Measurements from ENCODE around the gene SYNGR1. TPM values are rescaled to one million over a fixed set of nuclear protein-coding genes. Genes with fewer than 3 reads are reported as not detected.

SYNGR1 gene
- total RNA-seq, 1 donor from 2014 or later, result 26.6 TPM

DNA sequence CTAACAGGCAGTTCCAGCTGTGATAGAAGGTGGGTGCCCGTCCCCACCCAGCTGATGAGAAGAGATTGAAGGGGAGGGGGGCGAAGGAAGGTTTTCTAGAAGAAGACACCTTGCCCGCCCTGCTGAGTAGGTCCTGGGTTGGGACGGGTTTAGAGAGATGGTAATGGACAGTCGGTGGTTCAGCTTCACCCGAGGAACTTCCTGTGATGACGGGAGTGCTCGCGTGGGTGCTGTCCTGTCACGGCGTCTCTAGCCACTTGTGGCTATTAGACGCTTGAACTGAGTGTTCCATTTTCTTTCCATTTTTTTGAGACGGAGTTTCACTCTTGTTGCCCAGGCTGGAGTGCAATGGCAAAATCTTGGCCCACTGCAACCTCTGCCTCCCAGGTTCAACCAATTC is 79.4 kb downstream of the SYNGR1 start:
- Mint-ChIP-seq H3K36me3 (ENCODE audit: unreplicated experiment) (peaks cover 16% of the 10 kb centered on the region), H3K4me1 (ENCODE audit: unreplicated experiment) (peaks cover 63% of the 10 kb centered on the region), H3K4me3 (ENCODE audit: unreplicated experiment) (peak overlapping the region; percentile 50), H3K27ac (ENCODE audit: unreplicated experiment) (peak overlapping the region; percentile 94), H3K27me3 (ENCODE audit: unreplicated experiment) (no peaks in the 10 kb centered on the region), H3K9me3 (ENCODE audit: unreplicated experiment) (no peaks in the 10 kb centered on the region)
- no peak for DNase-seq (ENCODE audit: extremely low spot score, unreplicated experiment)
- TF ChIP-seq CTCF (IDR thresholded peaks at IDR 0.05), result no peak

DNA sequence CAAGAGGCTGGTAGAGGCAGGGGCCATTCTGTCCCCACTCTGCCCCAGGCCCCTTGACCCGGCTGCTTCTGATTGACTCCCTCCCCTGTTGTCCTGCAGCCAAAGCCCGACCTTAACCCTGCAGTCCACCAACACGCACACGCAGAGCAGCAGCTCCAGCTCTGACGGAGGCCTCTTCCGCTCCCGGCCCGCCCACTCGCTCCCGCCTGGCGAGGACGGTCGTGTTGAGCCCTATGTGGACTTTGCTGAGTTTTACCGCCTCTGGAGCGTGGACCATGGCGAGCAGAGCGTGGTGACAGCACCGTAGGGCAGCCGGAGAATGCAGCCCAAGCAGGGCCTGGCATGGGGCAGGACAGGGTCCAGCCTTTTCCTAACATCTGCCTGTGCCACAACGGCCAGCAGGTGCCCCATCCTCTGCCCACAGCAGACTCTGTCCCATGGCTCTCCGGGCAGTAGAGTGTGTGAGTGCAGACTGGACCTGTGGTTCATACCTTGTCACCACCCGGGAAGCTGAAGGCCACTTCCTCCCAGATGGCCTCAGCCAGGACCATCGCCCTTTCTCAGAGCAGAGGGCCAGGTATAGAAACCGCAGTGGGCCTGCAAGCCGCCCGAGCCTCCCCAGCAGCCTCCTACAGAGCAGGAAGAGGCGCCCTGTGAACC is 80.3 kb downstream of the SYNGR1 start:
- peak overlapping the region; percentile 94 for H3K27ac Mint-ChIP-seq (ENCODE audit: unreplicated experiment)
- H3K27me3 Mint-ChIP-seq (ENCODE audit: unreplicated experiment), result no peaks in the 10 kb centered on the region
- no peaks in the 10 kb centered on the region for H3K9me3 Mint-ChIP-seq (ENCODE audit: unreplicated experiment)
- no peak for DNase-seq (ENCODE audit: extremely low spot score, unreplicated experiment)
- TF ChIP-seq CTCF (IDR thresholded peaks at IDR 0.05), result no peak
- H3K4me3 Mint-ChIP-seq (ENCODE audit: unreplicated experiment), result no peak overlapping the region
- peaks cover 11% of the 10 kb centered on the region for H3K36me3 Mint-ChIP-seq (ENCODE audit: unreplicated experiment)
- peaks cover 63% of the 10 kb centered on the region for H3K4me1 Mint-ChIP-seq (ENCODE audit: unreplicated experiment)

DNA sequence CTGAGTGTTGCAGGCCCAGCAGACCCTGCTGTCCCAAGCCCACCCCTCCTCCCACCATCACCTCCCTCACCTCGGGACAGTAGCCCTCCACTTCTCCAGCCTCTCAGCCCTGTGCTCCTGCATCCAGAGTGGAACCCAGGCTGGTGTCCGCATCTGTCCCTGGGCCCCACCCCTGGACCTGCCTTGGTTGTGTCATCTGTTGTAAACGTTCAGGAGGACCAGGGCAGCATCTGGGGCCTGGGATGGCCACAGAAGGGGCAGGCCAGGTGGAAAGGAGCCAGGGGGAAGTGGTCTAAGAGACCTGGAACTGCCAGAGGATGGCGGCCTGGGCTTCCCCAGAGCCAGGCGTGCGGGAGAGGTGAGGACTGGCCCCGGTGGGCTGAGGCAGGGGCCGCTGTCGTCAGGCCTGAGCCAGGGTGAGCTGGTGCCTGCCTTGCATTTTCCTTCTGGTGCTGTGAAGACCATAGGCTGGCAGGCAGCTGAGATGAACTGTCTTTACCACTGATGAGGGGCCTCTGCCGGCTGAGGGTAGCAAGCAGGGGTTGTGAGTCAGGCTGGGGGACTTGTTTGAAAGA is 80.9 kb downstream of the SYNGR1 start:
- Mint-ChIP-seq H3K27me3 (ENCODE audit: unreplicated experiment) (no peaks in the 10 kb centered on the region), H3K4me1 (ENCODE audit: unreplicated experiment) (peaks cover 63% of the 10 kb centered on the region), H3K9me3 (ENCODE audit: unreplicated experiment) (no peaks in the 10 kb centered on the region), H3K36me3 (ENCODE audit: unreplicated experiment) (peaks cover 11% of the 10 kb centered on the region), H3K27ac (ENCODE audit: unreplicated experiment) (peak overlapping the region; percentile 90), H3K4me3 (ENCODE audit: unreplicated experiment) (no peak overlapping the region)
- no peak for TF ChIP-seq CTCF (IDR thresholded peaks at IDR 0.05)
- no peak for DNase-seq (ENCODE audit: extremely low spot score, unreplicated experiment)

DNA sequence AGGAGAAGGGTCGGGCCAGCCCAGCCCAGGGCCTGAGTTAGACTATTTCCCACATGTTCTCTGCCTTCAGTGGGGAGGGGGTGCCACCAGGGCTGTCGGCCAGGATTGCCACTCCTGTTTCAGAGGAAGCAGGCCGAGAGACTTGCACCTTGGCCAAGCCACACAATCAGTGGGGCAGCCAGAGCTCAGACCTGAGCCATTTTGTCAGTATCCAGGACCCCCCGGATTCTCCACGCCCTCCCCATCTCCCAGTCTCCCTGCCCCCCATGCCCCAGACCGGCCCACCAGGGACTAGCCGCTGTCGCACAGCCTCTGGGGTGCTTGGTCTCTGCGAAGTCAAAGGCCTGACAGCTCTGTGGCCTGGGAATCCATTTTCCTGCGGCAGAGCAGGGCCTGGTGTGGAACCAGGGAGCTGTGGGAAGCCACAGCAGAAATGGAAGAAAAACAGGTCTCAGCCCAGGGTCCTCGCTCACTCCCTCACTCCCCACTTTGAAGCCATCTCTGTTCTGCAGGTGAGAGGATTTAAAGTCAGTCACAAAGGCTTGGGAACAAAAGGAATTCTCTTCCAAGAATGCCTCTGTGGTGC is 81.5 kb downstream of the SYNGR1 start:
- Mint-ChIP-seq H3K9me3 (ENCODE audit: unreplicated experiment) (no peaks in the 10 kb centered on the region), H3K36me3 (ENCODE audit: unreplicated experiment) (peaks cover 10% of the 10 kb centered on the region), H3K27me3 (ENCODE audit: unreplicated experiment) (no peaks in the 10 kb centered on the region), H3K27ac (ENCODE audit: unreplicated experiment) (peak overlapping the region; percentile 90), H3K4me1 (ENCODE audit: unreplicated experiment) (peaks cover 69% of the 10 kb centered on the region), H3K4me3 (ENCODE audit: unreplicated experiment) (peak overlapping the region; percentile 22)
- TF ChIP-seq CTCF (IDR thresholded peaks at IDR 0.05), result no peak
- DNase-seq (ENCODE audit: extremely low spot score, unreplicated experiment), result no peak

- H3K27ac Mint-ChIP-seq (ENCODE audit: unreplicated experiment), result peak overlapping the region; percentile 90
- H3K27me3 Mint-ChIP-seq (ENCODE audit: unreplicated experiment), result no peaks in the 10 kb centered on the region
- H3K36me3 Mint-ChIP-seq (ENCODE audit: unreplicated experiment), result peaks cover 5% of the 10 kb centered on the region
- no peak for TF ChIP-seq CTCF (IDR thresholded peaks at IDR 0.05)
- no peaks in the 10 kb centered on the region for H3K9me3 Mint-ChIP-seq (ENCODE audit: unreplicated experiment)
- H3K4me3 Mint-ChIP-seq (ENCODE audit: unreplicated experiment), result peak overlapping the region; percentile 22
- no peak for DNase-seq (ENCODE audit: extremely low spot score, unreplicated experiment)
- peaks cover 72% of the 10 kb centered on the region for H3K4me1 Mint-ChIP-seq (ENCODE audit: unreplicated experiment)
Measured at GRCh38 chr22:39431821-39432251, 82.0 kb downstream of the SYNGR1 start.
